IMR-90 (cell line): Measurements from ENCODE around the gene SDCCAG8. TPM values are rescaled to one million over a fixed set of nuclear protein-coding genes. Genes with fewer than 3 reads are reported as not detected.

Source experiments
- ATAC-seq: fragments of 200-7000 bp; cut with Tn5 transposase; 2 replicates; pipeline ENCODE4 v1.9.1; 2020; ENCODE audit warnings: low read depth, mild to moderate bottlenecking, moderate library complexity
- BruUV-seq: library from RNA; stranded (reverse); fragments of 400-500 nt; replicated peaks from 2 replicates; lab custom pipeline; 2021; lab: Mats Ljungman, UMichigan
- CTCF ChIA-PET: fragments of 300-600 bp; formaldehyde crosslinking; extraction: SDS; loops from one replicate; lab custom pipeline; 2021; ENCODE audit warnings: antibody characterized with exemption; lab: Yijun Ruan, JAX
- POLR2A ChIA-PET: fragments of 300-600 bp; sonication (Branson Sonifier 250); formaldehyde crosslinking; loops from one replicate; lab custom pipeline; 2022; ENCODE audit warnings: antibody characterized with exemption; ENCODE audit not compliant: unreplicated experiment; lab: Charles Lee
- DNase-seq: peaks from one replicate; pipeline ENCODE4 v3.0.0; 2013
- H2AFZ ChIP-seq: replicated peaks from 2 replicates; pipeline ENCODE3; 2013; ENCODE audit warnings: low read length, mild to moderate bottlenecking; ENCODE audit not compliant: poor library complexity
- H2AK5ac ChIP-seq: 2 replicates; pipeline ENCODE4 v1.6.1; 2013; ENCODE audit warnings: low read depth, low read length, inconsistent platforms
- H2AK9ac ChIP-seq: replicated peaks from 2 replicates; pipeline ENCODE3; 2013; ENCODE audit warnings: mild to moderate bottlenecking, low read depth, low read length, moderate library complexity; ENCODE audit not compliant: poor library complexity
- H2BK120ac ChIP-seq: 2 replicates; pipeline ENCODE4 v1.6.1; 2013; ENCODE audit warnings: low read depth, low read length, inconsistent platforms
- H2BK15ac ChIP-seq: 3 replicates; pipeline ENCODE4 v1.6.1; 2013; ENCODE audit warnings: low read depth, low read length, inconsistent platforms
- H2BK20ac ChIP-seq: 2 replicates; pipeline ENCODE4 v1.6.1; 2013; ENCODE audit warnings: low read depth, mild to moderate bottlenecking, inconsistent platforms, low read length, moderate library complexity
- H2BK5ac ChIP-seq: 2 replicates; pipeline ENCODE4 v1.6.1; 2013; ENCODE audit warnings: mild to moderate bottlenecking, low read depth, low read length, inconsistent platforms; ENCODE audit not compliant: poor library complexity, severe bottlenecking
- H3K14ac ChIP-seq: replicated peaks from 2 replicates; pipeline ENCODE4 v1.6.1; 2013; ENCODE audit warnings: low read depth, low read length, inconsistent platforms
- H3K18ac ChIP-seq: 2 replicates; pipeline ENCODE4 v1.6.1; 2013; ENCODE audit warnings: low read depth, low read length, control low read depth
- H3K23ac ChIP-seq: 2 replicates; pipeline ENCODE4 v1.6.1; 2013; ENCODE audit warnings: low read depth, low read length, inconsistent platforms
- H3K27ac ChIP-seq: 2 replicates; pipeline ENCODE4 v1.5.1; 2013; ENCODE audit warnings: mild to moderate bottlenecking, control low read depth, low read length; ENCODE audit not compliant: insufficient read depth
- H3K27me3 ChIP-seq: 2 replicates; pipeline ENCODE4 v1.6.1; 2013; ENCODE audit warnings: low read length; ENCODE audit not compliant: control insufficient read depth, insufficient read depth
- H3K36me3 ChIP-seq: 2 replicates; pipeline ENCODE4 v1.6.1; 2013; ENCODE audit warnings: low read length, mixed read lengths; ENCODE audit not compliant: control insufficient read depth, insufficient read depth
- H3K4ac ChIP-seq: 2 replicates; pipeline ENCODE4 v1.6.1; 2013; ENCODE audit warnings: low read depth, low read length, inconsistent platforms
- H3K4me1 ChIP-seq: 2 replicates; pipeline ENCODE4 v1.6.1; 2013; ENCODE audit warnings: low read length, mixed read lengths; ENCODE audit not compliant: control insufficient read depth, insufficient read depth
- H3K4me2 ChIP-seq: 2 replicates; pipeline ENCODE4 v1.6.1; 2013; ENCODE audit warnings: low read depth, mild to moderate bottlenecking, control low read depth, low read length, moderate library complexity
- H3K4me3 ChIP-seq: 2 replicates; pipeline ENCODE4 v1.5.1; 2013; ENCODE audit warnings: low read depth, mild to moderate bottlenecking, control low read depth, low read length, moderate library complexity; ENCODE audit not compliant: insufficient read depth
- H3K56ac ChIP-seq: 2 replicates; pipeline ENCODE4 v1.6.1; 2013; ENCODE audit warnings: low read length, inconsistent platforms; ENCODE audit not compliant: insufficient read depth; ENCODE audit errors: extremely low read depth
- H3K79me1 ChIP-seq, 2 experiments: 2 replicates each; pipeline ENCODE4 v1.6.1; 2013; ENCODE audit warnings: low read length in 2 of 2, inconsistent platforms in 1 of 2, low read depth in 1 of 2
- H3K9ac ChIP-seq: 2 replicates; pipeline ENCODE4 v1.6.1; 2013; ENCODE audit warnings: low read depth, low read length, control low read depth
- H3K9me1 ChIP-seq: 2 replicates; pipeline ENCODE4 v1.6.1; 2013; ENCODE audit warnings: low read length, inconsistent platforms; ENCODE audit not compliant: insufficient read depth
- H3K9me3 ChIP-seq: 2 replicates; pipeline ENCODE4 v1.6.1; 2013; ENCODE audit warnings: low read length; ENCODE audit not compliant: control insufficient read depth, insufficient read depth
- H4K20me1 ChIP-seq: 2 replicates; pipeline ENCODE4 v1.6.1; 2013; ENCODE audit warnings: low read length, inconsistent platforms; ENCODE audit not compliant: insufficient read depth
- H4K5ac ChIP-seq: 2 replicates; pipeline ENCODE4 v1.6.1; 2013; ENCODE audit warnings: mild to moderate bottlenecking, low read depth, low read length, control low read depth
- H4K8ac ChIP-seq, 2 experiments: 2 replicates each; pipeline ENCODE4 v1.6.1; 2013; ENCODE audit warnings: low read depth in 2 of 2, low read length in 2 of 2, control low read depth in 1 of 2, inconsistent platforms in 1 of 2
- H4K91ac ChIP-seq: 2 replicates; pipeline ENCODE4 v1.6.1; 2013; ENCODE audit warnings: low read depth, low read length, inconsistent platforms; ENCODE audit not compliant: insufficient read depth
- BHLHE40 ChIP-seq: fragments of 150-350 bp; IDR thresholded peaks from 2 replicates; pipeline ENCODE4 v1.6.1; 2016; ENCODE audit warnings: mild to moderate bottlenecking, low read depth, low read length
- CHD1 ChIP-seq: IDR thresholded peaks from 2 replicates; pipeline ENCODE4 v1.6.1; 2012; ENCODE audit warnings: low read depth, low read length, improper control_type of control experiment
- CTCF ChIP-seq: conservative IDR thresholded peaks from 2 replicates; pipeline ENCODE4 v1.5.1; 2012; ENCODE audit warnings: mild to moderate bottlenecking, low read depth, low read length, improper control_type of control experiment
- ELK1 ChIP-seq: fragments of 150-350 bp; IDR thresholded peaks from 2 replicates; pipeline ENCODE4 v1.6.1; 2016; ENCODE audit warnings: low read depth, mild to moderate bottlenecking, low read length, moderate library complexity, borderline replicate concordance
- FOS ChIP-seq: fragments of 150-350 bp; IDR thresholded peaks from 2 replicates; pipeline ENCODE4 v1.6.1; 2016; ENCODE audit warnings: low read depth, low read length
- MAFK ChIP-seq: IDR thresholded peaks from 2 replicates; pipeline ENCODE4 v1.6.1; 2012; ENCODE audit warnings: low read depth, low read length, improper control_type of control experiment
- MAZ ChIP-seq: IDR thresholded peaks from 2 replicates; pipeline ENCODE4 v1.6.1; 2012; ENCODE audit warnings: low read depth, mild to moderate bottlenecking, low read length, improper control_type of control experiment, moderate library complexity, borderline replicate concordance
- MXI1 ChIP-seq: IDR thresholded peaks from 2 replicates; pipeline ENCODE4 v1.6.1; 2012; ENCODE audit warnings: low read depth, mild to moderate bottlenecking, low read length, moderate library complexity, borderline replicate concordance
- NFE2L2 ChIP-seq: fragments of 150-350 bp; IDR thresholded peaks from 2 replicates; pipeline ENCODE4 v1.6.1; 2016; ENCODE audit warnings: low read depth, mild to moderate bottlenecking, low read length
- POLR2A ChIP-seq: IDR thresholded peaks from 2 replicates; pipeline ENCODE4 v1.6.1; 2012; ENCODE audit warnings: mild to moderate bottlenecking, low read depth, low read length
- RAD21 ChIP-seq: IDR thresholded peaks from 2 replicates; pipeline ENCODE4 v1.6.1; 2012; ENCODE audit warnings: low read length, improper control_type of control experiment
- RCOR1 ChIP-seq: IDR thresholded peaks from 2 replicates; pipeline ENCODE4 v1.6.1; 2012; ENCODE audit warnings: mild to moderate bottlenecking, low read length, improper control_type of control experiment; ENCODE audit not compliant: insufficient replicate concordance
- RFX5 ChIP-seq: IDR thresholded peaks from 2 replicates; pipeline ENCODE4 v1.8.0; 2012; ENCODE audit warnings: low read depth, mild to moderate bottlenecking, low read length, moderate library complexity
- SMC3 ChIP-seq: fragments of 150-350 bp; IDR thresholded peaks from 2 replicates; pipeline ENCODE4 v1.6.1; 2016; ENCODE audit warnings: low read depth, mild to moderate bottlenecking, antibody characterized with exemption, low read length, moderate library complexity
- USF2 ChIP-seq: fragments of 150-350 bp; IDR thresholded peaks from 2 replicates; pipeline ENCODE4 v1.6.1; 2017; ENCODE audit warnings: mild to moderate bottlenecking, antibody characterized with exemption, low read length, low read depth
- WGBS, 2 experiments: methylation state at CpG; one replicate each; pipeline versions ENCODE4 v1.1.5 to v1.1.7; 2013; ENCODE audit warnings: missing lambda C conversion rate in 2 of 2; ENCODE audit not compliant: insufficient read length in 1 of 2; ENCODE audit errors: extremely low coverage in 2 of 2; 5-methylcytosine and 5-hydroxymethylcytosine counted together
- dilution Hi-C: fragments of 300-500 bp; cut with HindIII; formaldehyde crosslinking; loops from one replicate; pipeline ENCODE4 v1.14.3; 2018; ENCODE audit warnings: low sequenced_read_pairs; ENCODE audit not compliant: unreplicated experiment
- in situ Hi-C: fragments of 300-500 bp; cut with MboI; formaldehyde crosslinking; loops from 3 replicates; pipeline ENCODE4 v1.14.3; 2019; ENCODE audit warnings: low sequenced_read_pairs, inconsistent platforms, mixed read lengths
- intact Hi-C: fragments of 100-400 bp; cut with micrococcal nuclease; formaldehyde crosslinking; loops from 2 replicates; pipeline ENCODE4 v1.10.0; 2022
- polyA plus RNA-seq, 3 experiments: library from polyadenylated mRNA; depleted of rRNA; stranded (reverse); fragments of >200 nt; gene quantifications; 2 replicates each; pipeline ENCODE4 v1.2.3, GENCODE V29; 2012; ENCODE audit warnings: low replicate concordance in 1 of 3
- total RNA-seq: library from RNA; depleted of rRNA; stranded (reverse); fragments of >200 nt; gene quantifications from 2 replicates; pipeline ENCODE4 v1.2.3, GENCODE V29; 2012

SDCCAG8 gene
- total and polyA plus RNA-seq, 2 of the 4 experiments (the other 2 are of a cell fraction), result 25.2 to 46.8 TPM

- no peak overlapping the region for H3K4me2 ChIP-seq
- H3K9ac ChIP-seq, result no peak overlapping the region
- no peaks in the 10 kb centered on the region for H3K27me3 ChIP-seq
- no peak overlapping the region for H2AK5ac ChIP-seq
- H4K91ac ChIP-seq, result no peak overlapping the region
- H2AFZ ChIP-seq, result no peak overlapping the region
- H4K5ac ChIP-seq, result no peak overlapping the region
- intact Hi-C loops, result no loop called here
- H2BK20ac ChIP-seq, result no peak overlapping the region
- H2BK5ac ChIP-seq, result no peak overlapping the region
- ATAC-seq (no peak), DNase-seq (no peak)
- H3K79me1 ChIP-seq, result peaks cover 8 to 14% of the 10 kb centered on the region in 2 experiments
- ChIA-PET POLR2A (no interaction called here), CTCF (interaction anchor here (1.2 kb wide), 1 partner anchor 7 kb away, joined by 4 read pairs; no protein-coding TSS in a partner anchor)
- dilution Hi-C loops, result no loop called here
- H3K9me3 ChIP-seq, result no peaks in the 10 kb centered on the region
- no peak overlapping the region for H4K8ac ChIP-seq
- no peak overlapping the region for H2BK120ac ChIP-seq
- no peak overlapping the region for H3K27ac ChIP-seq
- H3K4me1 ChIP-seq, result no peaks in the 10 kb centered on the region
- no peak overlapping the region for H3K4me3 ChIP-seq
- no peak overlapping the region for H3K56ac ChIP-seq
- H2AK9ac ChIP-seq, result no peak overlapping the region
- 80% methylated on average over 1 of the region's 2 CpGs; no CpG with 5 or more reads in 1 of the 2 experiments for WGBS, 2 experiments
- no peak overlapping the region for H2BK15ac ChIP-seq
- TF ChIP-seq CTCF (no peak), RCOR1 (no peak), NFE2L2 (no peak), SMC3 (no peak), RFX5 (no peak), ELK1 (no peak), MAFK (no peak), RAD21 (no peak), CHD1 (no peak), USF2 (no peak), BHLHE40 (no peak), MXI1 (no peak), MAZ (no peak), POLR2A (no peak), FOS (no peak)
- no peaks in the 10 kb centered on the region for H4K20me1 ChIP-seq
- no peak overlapping the region for H3K4ac ChIP-seq
- in situ Hi-C loops, result no loop called here
- no TSS peak for BruUV-seq
- peaks cover 26% of the 10 kb centered on the region for H3K36me3 ChIP-seq
- H3K9me1 ChIP-seq, result no peaks in the 10 kb centered on the region
- no peak overlapping the region for H3K23ac ChIP-seq
- no peak overlapping the region for H3K14ac ChIP-seq
- H3K18ac ChIP-seq, result no peak overlapping the region
These were observed 80.3 kb downstream of the SDCCAG8 start for GRCh38 chr1:243336163-243336562.
